ENCODE measurements around the gene SHKBP1. TPM values are rescaled to one million over a fixed set of nuclear protein-coding genes. Genes with fewer than 3 reads are reported as not detected.

The SHKBP1 gene
- total and polyA plus RNA-seq, 10 of the 15 experiments (the other 5 are each of a cell fraction or from before 2014, with no cell fraction given) = 2.3 to 123 (median 67.0) TPM

- DNase-seq (ENCODE audit: low read depth, low spot score) (no peak), ATAC-seq (no peak), FAIRE-seq (no peak)
- Histone ChIP-seq H3K36me3 (ENCODE audit: control insufficient read depth in 2 of 2, insufficient read depth in 2 of 2, low read length in 1 of 2) (no peaks in the 10 kb centered on the region), H3K79me2 (ENCODE audit: control insufficient read depth, insufficient read depth, low read length) (no peaks in the 10 kb centered on the region), H3K4me2 (ENCODE audit: control insufficient read depth, insufficient read depth) (no peak overlapping the region), H3K27ac (ENCODE audit: control insufficient read depth, insufficient read depth) (no peak overlapping the region), H4K20me1 (ENCODE audit: control insufficient read depth, insufficient read depth) (no peaks in the 10 kb centered on the region), H2AFZ (ENCODE audit: control insufficient read depth, low read depth, low read length) (no peak overlapping the region), H3K4me1 (ENCODE audit: control insufficient read depth, insufficient read depth, low read length) (no peaks in the 10 kb centered on the region), H3K9me3 (replicated peaks; ENCODE audit: control insufficient read depth, insufficient read depth, low read length) (no peaks in the 10 kb centered on the region), H3K27me3 (replicated peaks in 1 of 2; ENCODE audit: control insufficient read depth in 2 of 2, insufficient read depth in 2 of 2, low read length in 1 of 2) (peaks cover 3% of the 10 kb centered on the region in 2 experiments; a peak in 2 of 4 replicates), H3K4me3 (no peak overlapping the region), H3K9ac (ENCODE audit: control insufficient read depth, insufficient read depth, low read length) (no peak overlapping the region)
- WGBS (ENCODE audit: insufficient coverage, insufficient replicate concordance, low lambda C conversion rate, missing lambda C conversion rate) = 10% methylated on average over 4 of the region's 4 CpGs
- intact Hi-C loops (cut with micrococcal nuclease; ENCODE audit: unreplicated experiment) = no loop called here
- TF ChIP-seq CHD2 (IDR thresholded peaks at IDR 0.05; ENCODE audit: borderline replicate concordance, low read depth, low read length) (no peak), FOS (IDR thresholded peaks at IDR 0.05; ENCODE audit: borderline replicate concordance, extremely low read depth, insufficient read length) (no peak), PML (IDR thresholded peaks at IDR 0.05; ENCODE audit: low read length) (no peak), MEF2A (IDR thresholded peaks at IDR 0.05; ENCODE audit: insufficient read depth, low read depth, low read length) (no peak), BCL11A (IDR thresholded peaks at IDR 0.05; ENCODE audit: low read depth, low read length) (no peak), NR2C2 (IDR thresholded peaks at IDR 0.05; ENCODE audit: borderline replicate concordance, control insufficient read depth, insufficient read length, low read depth) (no peak), TCF3 (IDR thresholded peaks at IDR 0.05; ENCODE audit: borderline replicate concordance, insufficient read depth, low read depth, low read length) (no peak), KLF5 (IDR thresholded peaks at IDR 0.05; ENCODE audit: partially characterized antibody) (no peak), RB1 (IDR thresholded peaks at IDR 0.05; ENCODE audit: borderline replicate concordance) (no peak), SMARCA5 (IDR thresholded peaks at IDR 0.05) (no peak), SMAD1 (IDR thresholded peaks at IDR 0.05; ENCODE audit: low read depth, partially characterized antibody) (no peak), ETV6 (conservative IDR thresholded peaks at IDR 0.05 in 1 of 2, IDR thresholded peaks at IDR 0.05 in 1 of 2; ENCODE audit: borderline replicate concordance in 1 of 2, low read depth in 1 of 2) (no peak), EED (IDR thresholded peaks at IDR 0.05; ENCODE audit: low read depth) (no peak), TAF1 (IDR thresholded peaks at IDR 0.05; ENCODE audit: borderline replicate concordance, low read depth, low read length) (no peak), NFYB (IDR thresholded peaks at IDR 0.05; ENCODE audit: insufficient read depth, low read depth, low read length) (no peak), ZBTB4 (CRISPR knock-in tag; IDR thresholded peaks at IDR 0.05) (no peak)
- TF ChIP-seq, protein P1, sequence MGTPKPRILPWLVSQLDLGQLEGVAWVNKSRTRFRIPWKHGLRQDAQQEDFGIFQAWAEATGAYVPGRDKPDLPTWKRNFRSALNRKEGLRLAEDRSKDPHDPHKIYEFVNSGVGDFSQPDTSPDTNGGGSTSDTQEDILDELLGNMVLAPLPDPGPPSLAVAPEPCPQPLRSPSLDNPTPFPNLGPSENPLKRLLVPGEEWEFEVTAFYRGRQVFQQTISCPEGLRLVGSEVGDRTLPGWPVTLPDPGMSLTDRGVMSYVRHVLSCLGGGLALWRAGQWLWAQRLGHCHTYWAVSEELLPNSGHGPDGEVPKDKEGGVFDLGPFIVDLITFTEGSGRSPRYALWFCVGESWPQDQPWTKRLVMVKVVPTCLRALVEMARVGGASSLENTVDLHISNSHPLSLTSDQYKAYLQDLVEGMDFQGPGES (IDR thresholded peaks at IDR 0.05) = no peak
- TF ChIP-seq, protein P2, sequence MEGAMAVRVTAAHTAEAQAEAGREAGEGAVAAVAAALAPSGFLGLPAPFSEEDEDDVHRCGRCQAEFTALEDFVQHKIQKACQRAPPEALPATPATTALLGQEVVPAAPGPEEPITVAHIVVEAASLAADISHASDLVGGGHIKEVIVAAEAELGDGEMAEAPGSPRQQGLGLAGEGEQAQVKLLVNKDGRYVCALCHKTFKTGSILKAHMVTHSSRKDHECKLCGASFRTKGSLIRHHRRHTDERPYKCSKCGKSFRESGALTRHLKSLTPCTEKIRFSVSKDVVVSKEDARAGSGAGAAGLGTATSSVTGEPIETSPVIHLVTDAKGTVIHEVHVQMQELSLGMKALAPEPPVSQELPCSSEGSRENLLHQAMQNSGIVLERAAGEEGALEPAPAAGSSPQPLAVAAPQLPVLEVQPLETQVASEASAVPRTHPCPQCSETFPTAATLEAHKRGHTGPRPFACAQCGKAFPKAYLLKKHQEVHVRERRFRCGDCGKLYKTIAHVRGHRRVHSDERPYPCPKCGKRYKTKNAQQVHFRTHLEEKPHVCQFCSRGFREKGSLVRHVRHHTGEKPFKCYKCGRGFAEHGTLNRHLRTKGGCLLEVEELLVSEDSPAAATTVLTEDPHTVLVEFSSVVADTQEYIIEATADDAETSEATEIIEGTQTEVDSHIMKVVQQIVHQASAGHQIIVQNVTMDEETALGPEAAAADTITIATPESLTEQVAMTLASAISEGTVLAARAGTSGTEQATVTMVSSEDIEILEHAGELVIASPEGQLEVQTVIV (IDR thresholded peaks at IDR 0.05; ENCODE audit: borderline replicate concordance, partially characterized antibody) = no peak
- no TSS peak for BruUV-seq (replicated peaks)
- SMC1A ChIA-PET (ENCODE audit: uncharacterized antibody, unreplicated experiment) = interaction anchor here (1.3 kb wide), 1 partner anchor 84 kb away, joined by 5 read pairs; no protein-coding TSS in a partner anchor
- CTCF ChIA-PET = interaction anchor here (0.9 to 3.7 kb wide), 6 partner anchors 10 to 246 kb away, joined by 3 to 28 read pairs (median 4); partner anchors contain the start of gene BLVRB
- in situ Hi-C loops (cut with MboI) = no loop called here
- RAD21 ChIA-PET (ENCODE audit: unreplicated experiment) = interaction anchor here (1.0 kb wide), 1 partner anchor 10 kb away, joined by 3 read pairs; no protein-coding TSS in a partner anchor
- POLR2A ChIA-PET = no interaction called here
Observed at GRCh38 chr19:40550951-40551350, 25.7 kb upstream of the SHKBP1 start.
